H54 (cell line): ENCODE data around the gene DAD1.
A peak's percentile ranks its signal among the peaks of the same experiment; 100 is the strongest.

ENCODE experiments used
- DNase-seq: peaks from one replicate; pipeline ENCODE4 v3.0.0; 2011; ENCODE audit warnings: low spot score, mixed read lengths; ENCODE audit not compliant: insufficient read length
- FAIRE-seq: peaks from 3 replicates; lab custom pipeline; 2011; peaks lifted over from hg19 to GRCh38; lab: Jason Lieb, UNC
- POLR2A ChIP-seq: IDR thresholded peaks from 2 replicates; pipeline ENCODE4 v1.6.1; 2011; ENCODE audit warnings: low read depth, mild to moderate bottlenecking, low read length

The DAD1 gene

DNA sequence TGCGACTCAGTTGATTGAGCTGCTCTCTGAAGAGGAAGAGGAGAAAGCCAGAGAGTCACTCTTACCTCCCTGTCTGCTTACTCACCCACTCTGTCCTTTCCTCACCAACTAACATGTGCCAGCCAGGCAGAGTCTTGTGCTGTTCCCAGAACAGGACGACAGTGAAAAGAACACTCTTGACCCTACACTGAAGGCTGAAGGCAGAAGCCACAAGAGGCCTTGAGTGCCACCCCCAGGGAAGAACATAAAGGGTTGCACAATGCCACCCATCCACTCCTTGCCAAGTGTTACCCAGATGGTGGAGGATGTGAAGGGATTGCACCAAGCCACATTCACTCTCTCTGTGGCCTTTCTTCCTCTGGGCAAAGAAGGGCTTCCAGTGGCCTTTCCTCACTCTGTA is 21.9 kb upstream of the DAD1 start:
- no peak for TF ChIP-seq POLR2A
- no peak for DNase-seq
- FAIRE-seq: no peak

DNA sequence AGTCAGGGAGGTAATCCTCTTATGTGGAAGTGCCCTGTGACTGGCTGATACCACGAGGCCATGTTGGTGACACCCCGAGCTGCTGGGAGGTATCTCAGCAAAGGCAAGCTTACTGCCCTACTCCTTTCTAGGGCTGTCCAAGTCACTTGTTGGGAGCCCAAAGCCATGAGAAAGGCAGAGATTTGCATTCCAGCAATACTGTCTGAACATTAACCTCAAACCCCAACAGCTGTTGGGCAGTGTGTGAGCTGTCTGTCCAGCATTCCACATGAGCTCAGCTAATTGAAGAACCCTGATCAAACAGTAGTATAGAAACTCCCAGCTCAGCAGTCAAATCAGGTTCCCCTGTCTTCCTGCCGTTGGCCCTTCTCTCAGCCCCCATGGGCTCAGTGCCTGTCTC is 18.3 kb upstream of the DAD1 start:
- FAIRE-seq (no peak), DNase-seq (no peak)
- TF ChIP-seq POLR2A: no peak

DNA sequence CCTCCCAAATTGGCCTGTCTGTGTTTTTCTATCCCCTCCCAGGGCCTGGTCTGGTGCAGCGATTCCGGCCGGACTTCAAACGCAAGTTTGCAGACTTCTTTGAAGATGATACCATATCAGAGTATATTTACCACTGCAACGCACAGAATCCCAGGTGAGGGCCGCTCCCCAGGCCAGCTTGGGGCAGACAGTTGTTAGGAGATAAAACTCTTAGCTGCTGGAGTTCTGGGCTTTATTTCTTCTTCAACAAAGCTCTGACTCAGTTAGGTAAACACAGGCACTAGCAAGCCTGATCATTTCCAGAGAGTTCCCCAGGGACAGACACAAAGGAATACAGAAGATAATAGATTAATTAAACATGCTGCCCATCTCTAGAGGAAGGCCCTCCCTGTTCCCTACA is 17.4 kb upstream of the DAD1 start:
- TF ChIP-seq POLR2A: no peak
- DNase-seq (no peak), FAIRE-seq (no peak)

DNA sequence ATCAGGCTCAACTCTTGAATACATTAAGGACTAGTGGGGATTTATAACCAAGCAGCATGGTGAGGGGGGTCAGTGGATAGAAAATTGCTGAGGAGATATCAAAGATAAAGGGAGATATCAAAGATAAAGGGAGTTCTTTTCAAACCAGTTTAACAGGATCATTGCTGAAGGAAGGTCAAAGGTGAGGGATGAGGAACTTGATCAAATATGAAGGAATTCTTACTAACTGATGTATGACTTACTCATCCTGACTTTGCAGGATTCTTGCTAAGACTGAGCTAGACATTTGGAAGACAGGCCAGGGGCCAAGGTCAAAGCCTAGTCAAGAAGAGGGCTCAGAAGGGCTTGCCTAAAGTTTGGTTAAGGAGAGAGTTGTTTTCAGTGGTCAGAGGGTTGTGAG is 13.8 kb upstream of the DAD1 start:
- DNase-seq: no peak
- no peak for TF ChIP-seq POLR2A

DNA sequence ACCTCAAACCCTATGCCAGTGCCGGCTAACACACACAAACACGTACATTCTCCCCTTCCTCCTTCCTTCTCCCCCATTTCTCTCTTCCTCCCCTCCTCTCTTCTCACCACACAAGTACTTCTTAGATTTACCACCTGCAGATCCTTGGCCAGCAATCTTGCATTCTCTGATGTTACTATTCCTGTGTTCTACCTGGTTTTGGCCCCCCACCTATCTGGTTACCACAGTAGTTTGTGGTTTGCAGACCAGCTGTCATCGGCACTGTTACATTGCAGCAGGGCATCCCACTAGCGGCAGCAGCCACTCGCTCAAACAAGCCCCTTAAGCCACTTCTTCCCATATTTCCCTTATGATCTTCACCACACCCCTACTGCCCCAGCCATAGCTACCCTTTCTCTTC is 13.0 kb upstream of the DAD1 start:
- FAIRE-seq (no peak), DNase-seq (no peak)
- no peak for TF ChIP-seq POLR2A

More for the DNA sequence above, 13.8 kb upstream of the DAD1 start:
- FAIRE-seq: no peak

DNA sequence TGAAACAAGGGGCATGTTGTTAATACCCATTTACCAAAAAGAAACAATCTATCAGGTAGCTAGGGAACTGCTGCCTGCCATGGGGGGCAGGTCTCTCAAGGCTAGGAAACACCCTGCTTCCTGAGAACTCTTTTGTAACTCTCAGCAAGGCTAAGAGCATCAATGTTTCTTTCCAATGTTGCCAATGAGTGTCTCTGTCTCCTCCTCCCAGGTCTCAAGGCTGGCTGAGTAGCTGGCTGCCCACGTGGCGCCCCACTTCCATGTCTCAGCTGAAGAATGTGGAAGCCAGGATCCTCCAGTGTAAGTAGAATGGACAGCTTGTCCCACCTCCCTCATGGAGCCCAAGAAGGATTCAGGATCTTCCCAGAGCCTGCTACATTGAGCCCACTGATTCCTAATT is 12.4 kb upstream of the DAD1 start:
- no peak for DNase-seq
- no peak for TF ChIP-seq POLR2A
- FAIRE-seq: no peak

DNA sequence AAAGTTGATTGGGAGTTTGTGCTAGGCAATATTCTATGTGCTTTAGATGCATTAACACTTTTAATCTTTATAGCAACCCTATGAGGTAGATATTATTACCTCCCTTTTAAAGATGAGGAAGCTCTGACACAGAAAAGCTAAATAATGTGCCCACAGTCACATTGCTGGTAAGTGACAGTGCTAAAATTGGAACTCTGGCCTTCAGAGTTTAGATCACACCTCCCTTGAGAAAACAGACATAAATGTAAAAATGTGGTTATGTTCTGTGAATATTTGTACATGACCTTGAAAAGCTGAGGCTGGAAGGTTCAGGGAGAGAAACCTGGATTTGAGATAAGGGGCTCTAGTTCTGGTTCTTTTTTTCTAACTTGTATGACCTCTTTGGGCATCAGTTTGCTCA is 11.0 kb upstream of the DAD1 start:
- no peak for TF ChIP-seq POLR2A
- FAIRE-seq (no peak), DNase-seq (no peak)

DNA sequence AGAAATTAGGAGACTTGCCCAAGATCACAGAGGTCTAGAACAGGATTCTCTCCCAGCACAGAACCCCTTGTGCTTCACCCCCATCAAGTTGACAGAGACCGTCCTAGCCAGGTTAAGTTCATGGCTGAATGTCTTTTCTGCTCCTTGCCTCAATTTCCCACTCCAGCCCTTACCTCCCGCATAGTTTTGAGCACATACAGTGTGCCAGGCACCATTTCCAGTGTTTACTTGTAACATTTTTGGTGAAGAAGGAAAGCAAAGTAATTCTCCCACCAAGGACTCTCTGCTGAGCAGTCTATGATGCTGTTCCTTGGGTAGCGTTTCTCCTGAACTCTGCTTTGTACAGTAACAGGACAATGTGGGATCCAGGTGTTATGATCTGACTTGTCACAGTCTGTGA is 10.3 kb upstream of the DAD1 start:
- FAIRE-seq (no peak), DNase-seq (no peak)
- no peak for TF ChIP-seq POLR2A

DNA sequence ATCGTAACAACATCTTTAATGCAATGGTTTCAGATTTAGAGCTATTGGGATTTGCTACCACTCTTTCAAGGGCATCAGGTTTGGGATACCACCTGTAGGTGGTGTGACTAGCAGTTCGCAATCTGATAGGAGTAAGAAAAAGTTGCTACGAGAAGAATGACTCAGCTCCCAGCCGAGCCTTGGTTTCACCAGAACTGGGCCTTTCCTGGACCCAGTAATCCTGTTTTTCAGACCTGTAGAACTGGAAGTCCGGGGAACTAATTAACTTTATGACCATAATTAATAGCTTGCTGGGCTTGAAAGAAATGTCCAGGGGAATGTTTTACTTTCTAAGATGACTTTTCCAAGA is 9.8 kb upstream of the DAD1 start:
- FAIRE-seq: no peak
- peak; percentile 32 for DNase-seq

DNA sequence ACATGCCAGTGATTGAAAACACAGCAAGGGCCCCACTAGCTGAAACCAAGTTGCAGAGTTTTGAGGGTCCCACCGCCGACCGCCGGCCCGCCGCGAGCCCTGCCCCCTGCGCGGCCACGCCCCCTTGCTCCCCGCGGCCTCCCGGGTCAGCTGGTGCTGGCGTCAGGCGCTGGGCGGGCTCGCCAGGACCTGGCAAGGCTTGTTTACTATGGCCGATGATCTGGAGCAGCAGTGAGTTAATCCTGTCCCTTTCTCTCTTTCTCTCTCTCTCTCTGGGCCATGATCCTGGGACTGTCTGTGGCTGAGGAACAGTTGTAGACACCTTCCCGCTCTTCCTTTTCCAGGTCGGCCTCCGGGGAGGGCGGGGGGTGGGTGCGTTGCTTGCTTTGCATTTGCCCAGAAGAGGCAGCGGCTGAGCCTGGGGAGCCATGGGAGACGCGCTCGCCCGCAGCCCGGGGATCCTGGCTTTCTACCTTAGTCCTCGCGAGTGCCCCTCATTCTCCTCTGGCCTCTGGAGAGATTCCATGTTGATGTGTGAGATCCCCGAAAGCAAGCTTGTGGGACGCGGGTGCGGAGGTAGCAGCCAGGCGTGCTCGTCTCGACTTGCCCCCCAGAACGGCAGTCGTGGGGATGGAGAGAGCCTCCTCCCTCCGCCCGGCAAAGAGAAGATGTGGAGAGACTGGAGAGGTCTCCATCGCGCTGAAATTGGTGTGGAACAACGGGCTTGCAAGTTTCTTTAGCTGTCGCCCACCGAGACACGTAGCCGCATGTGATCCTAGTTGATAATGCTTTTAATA is 9.3 kb upstream of the DAD1 start, which contains the start of gene ABHD4:
Gene ABHD4 (plus strand): TSS at position 202 of the 797 bp plus-strand sequence. CDS start 7 bp downstream, at position 209.
- peak; percentile 55 for DNase-seq
- no peak for FAIRE-seq
- TF ChIP-seq POLR2A: peak; percentile 34; the same call in 1 of the 2 replicates

More for the DNA sequence above, 9.8 kb upstream of the DAD1 start:
- TF ChIP-seq POLR2A: no peak

DNA sequence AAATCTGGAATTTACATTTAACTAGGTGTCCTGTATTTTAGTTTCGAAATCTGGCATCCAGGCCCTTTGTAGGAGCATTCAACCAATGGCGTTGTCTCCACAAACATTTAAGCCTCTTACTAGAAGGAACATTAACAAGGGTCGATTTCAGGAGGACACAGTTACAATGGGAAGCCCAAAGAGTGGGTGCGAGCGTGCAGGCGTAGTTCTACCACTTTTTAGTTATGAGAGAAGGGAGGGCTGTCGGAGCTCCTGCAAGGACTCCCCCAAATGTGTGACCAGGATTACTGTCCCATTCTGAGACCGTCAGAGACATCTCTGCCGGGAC is 8.7 kb upstream of the DAD1 start:
- TF ChIP-seq POLR2A: no peak
- no peak for FAIRE-seq
- no peak for DNase-seq

DNA sequence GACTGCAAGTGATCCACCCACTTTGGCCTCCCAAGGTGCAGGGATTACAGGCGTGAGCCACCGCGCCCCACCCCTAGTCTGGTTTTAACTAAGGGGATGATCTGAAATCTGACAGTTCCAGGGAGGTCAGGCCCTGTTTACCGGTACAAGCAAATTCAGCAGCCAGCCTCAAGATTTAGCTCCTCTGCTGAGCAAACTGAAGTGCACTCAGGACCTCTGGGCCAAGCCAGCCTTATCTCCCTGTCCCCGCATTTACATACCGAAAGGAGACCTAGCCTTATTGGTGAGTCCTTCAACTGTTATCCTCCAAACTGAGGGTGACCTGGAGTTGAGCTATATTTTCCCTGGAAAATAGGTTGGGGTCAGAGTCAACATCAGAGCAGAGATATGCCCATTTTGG is 8.2 kb upstream of the DAD1 start:
- FAIRE-seq: no peak

DNA sequence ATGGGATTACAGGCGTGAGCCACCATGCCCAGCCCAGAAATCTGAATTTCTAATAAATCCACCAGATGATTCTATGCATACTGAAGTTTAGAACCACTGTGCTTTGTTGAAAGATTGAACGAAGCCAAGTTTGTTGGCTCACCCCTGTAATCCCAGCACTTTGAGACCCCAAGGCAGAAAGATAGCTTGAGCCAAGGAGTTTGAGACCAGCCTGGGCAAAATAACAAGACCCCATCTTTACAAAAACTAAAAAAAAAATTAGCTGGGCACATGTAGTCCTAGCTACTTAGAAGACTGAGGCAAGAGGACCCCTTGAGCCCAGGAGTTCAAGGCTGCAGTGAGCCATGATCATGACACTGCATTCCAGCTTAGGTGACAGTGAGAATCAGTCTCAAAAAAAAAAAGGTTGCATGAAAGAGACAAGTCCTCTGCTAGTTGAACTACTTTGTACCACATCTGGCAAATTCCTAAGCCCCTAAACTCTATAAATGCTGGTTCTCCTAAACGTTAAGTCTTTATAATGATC is 7.4 kb upstream of the DAD1 start:
- TF ChIP-seq POLR2A: no peak
- no peak for FAIRE-seq

More for the DNA sequence above, 8.2 kb upstream of the DAD1 start:
- no peak for TF ChIP-seq POLR2A
- DNase-seq: no peak

DNA sequence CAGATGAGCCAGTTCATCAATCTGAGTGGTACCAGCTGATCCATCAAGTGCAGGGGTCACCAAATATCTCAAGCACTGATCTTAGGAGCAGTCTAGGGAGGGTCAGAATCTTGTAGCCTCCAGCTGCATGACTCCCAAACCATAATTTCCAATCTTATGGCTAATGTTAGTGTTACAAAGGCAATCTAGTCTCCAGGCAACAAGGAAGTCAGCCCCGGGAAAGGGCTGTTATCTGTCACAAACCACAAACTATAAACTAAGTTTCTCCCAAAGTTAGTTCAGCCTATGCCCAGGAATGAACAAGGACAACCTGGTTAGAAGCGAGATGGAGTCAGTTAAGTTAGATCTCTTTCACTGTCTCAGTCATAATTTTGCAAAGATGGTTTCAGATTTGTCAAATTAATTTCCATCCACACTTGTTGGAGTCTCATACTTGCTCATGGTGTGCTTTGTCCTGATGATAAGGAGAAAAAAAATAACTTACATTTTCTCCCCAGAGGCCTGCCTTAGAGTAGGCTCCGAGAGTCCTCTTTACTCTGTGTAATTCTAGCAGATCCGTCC is 5.2 kb upstream of the DAD1 start:
- no peak for TF ChIP-seq POLR2A
- no peak for DNase-seq

More for the DNA sequence above, 7.4 kb upstream of the DAD1 start:
- DNase-seq: no peak

DNA sequence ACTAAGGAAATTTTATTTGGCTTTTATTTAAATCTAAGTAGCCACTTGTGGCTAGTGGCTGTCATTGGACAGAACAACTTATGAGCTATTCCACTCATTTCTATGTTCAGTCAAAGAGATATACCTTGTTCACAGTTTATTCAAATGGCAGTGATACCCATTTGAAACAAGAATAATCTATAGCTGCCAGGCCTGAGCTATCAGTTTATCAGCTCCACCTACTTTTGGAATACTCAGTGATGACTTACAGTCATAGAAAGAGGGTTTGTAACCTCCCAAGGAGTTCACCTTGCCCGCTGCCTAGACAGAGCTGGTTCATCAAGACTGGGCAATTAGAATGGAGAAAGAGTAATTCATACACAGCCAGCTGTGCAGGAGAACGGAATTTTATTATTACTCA is 4.6 kb upstream of the DAD1 start:
- no peak for FAIRE-seq
- DNase-seq: no peak
- TF ChIP-seq POLR2A: no peak

More for the DNA sequence above, 5.2 kb upstream of the DAD1 start:
- no peak for FAIRE-seq
